Measurements from ENCODE around the gene FGA. TPM values are rescaled to one million over a fixed set of nuclear protein-coding genes. Genes with fewer than 3 reads are reported as not detected.

FGA gene
- total and polyA plus RNA-seq, 9 of the 15 experiments (the other 6 are each of a cell fraction or from before 2014, with no cell fraction given), result 0.04 to 2.5 (median 0.07) TPM; not detected in 5

DNA sequence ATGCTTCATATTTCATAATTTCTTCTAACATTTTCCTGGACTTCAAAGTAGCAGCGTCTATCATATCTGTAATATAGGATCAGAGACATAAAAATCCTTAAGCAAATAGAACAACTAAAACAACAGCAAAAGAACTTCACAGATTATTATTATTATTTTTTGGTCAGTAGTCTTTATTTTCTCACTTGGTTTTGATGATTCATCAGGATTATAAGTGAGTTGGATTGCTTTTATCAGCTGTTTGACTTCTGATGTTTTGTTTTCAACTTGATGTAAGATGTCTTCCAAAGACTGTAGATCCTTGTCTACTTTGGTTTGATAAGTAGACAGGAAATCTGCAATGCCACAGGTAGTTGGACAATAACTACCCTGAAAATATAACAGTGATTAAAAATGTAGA lies 21.3 kb upstream of the FGA start:
- WGBS (ENCODE audit: insufficient coverage, low coverage, missing lambda C conversion rate), result 4% methylated on average over 1 of the region's 1 CpG
- Histone ChIP-seq H3K27ac (ENCODE audit: extremely low read depth, low read depth, low read length) (no peak overlapping the region), H3K79me2 (ENCODE audit: control insufficient read depth, insufficient read depth, low read length) (no peaks in the 10 kb centered on the region), H2AFZ (ENCODE audit: low read depth, low read length) (no peak overlapping the region), H3K9me3 (replicated peaks; ENCODE audit: control insufficient read depth, insufficient read depth, low read depth, low read length) (no peaks in the 10 kb centered on the region), H3K4me1 (replicated peaks in 1 of 2; ENCODE audit: control insufficient read depth in 2 of 2, insufficient read depth in 2 of 2, low read length in 2 of 2) (no peaks in the 10 kb centered on the region), H3K9me1 (ENCODE audit: control insufficient read depth, insufficient read depth, low read length) (no peaks in the 10 kb centered on the region), H3K27me3 (ENCODE audit: control insufficient read depth in 2 of 2, insufficient read depth in 2 of 2, low read length in 2 of 2) (no peaks in the 10 kb centered on the region), H3K4me2 (ENCODE audit: insufficient read depth, low read length) (no peak overlapping the region), H3K9ac (ENCODE audit: insufficient read depth in 1 of 2, low read depth in 2 of 2, low read length in 2 of 2) (no peak overlapping the region), H3K4me3 (no peak overlapping the region), H4K20me1 (replicated peaks; ENCODE audit: control insufficient read depth, insufficient read depth, low read length) (no peaks in the 10 kb centered on the region), H3K36me3 (ENCODE audit: control insufficient read depth, insufficient read depth, low read length) (no peaks in the 10 kb centered on the region)
- in situ Hi-C loops (cut with MboI) (no loop called here), intact Hi-C loops (cut with micrococcal nuclease) (loop anchor here (10.0 kb wide), 1 partner anchor 837 kb away; no protein-coding TSS in a partner anchor)
- POLR2A ChIA-PET, result no interaction called here
- FAIRE-seq (no peak), ATAC-seq (no peak), DNase-seq (ENCODE audit: extremely low read depth in 1 of 4, low spot score in 3 of 4) (no peak)
- TF ChIP-seq RNF2 (IDR thresholded peaks at IDR 0.05) (no peak), C11orf30 (IDR thresholded peaks at IDR 0.05; ENCODE audit: low read depth) (peak; percentile 36; the same call in 1 of the 2 replicates), ZNF212 (CRISPR knock-in tag; IDR thresholded peaks at IDR 0.05) (no peak), MAFG (tag; conservative IDR thresholded peaks at IDR 0.05) (0 out of 2 replicates have a peak, but pooled peaks have one; percentile 5)
- BruUV-seq (replicated peaks), result no TSS peak
- CTCF ChIA-PET (ENCODE audit: low intra/inter-chr PET ratio), result no interaction called here

DNA sequence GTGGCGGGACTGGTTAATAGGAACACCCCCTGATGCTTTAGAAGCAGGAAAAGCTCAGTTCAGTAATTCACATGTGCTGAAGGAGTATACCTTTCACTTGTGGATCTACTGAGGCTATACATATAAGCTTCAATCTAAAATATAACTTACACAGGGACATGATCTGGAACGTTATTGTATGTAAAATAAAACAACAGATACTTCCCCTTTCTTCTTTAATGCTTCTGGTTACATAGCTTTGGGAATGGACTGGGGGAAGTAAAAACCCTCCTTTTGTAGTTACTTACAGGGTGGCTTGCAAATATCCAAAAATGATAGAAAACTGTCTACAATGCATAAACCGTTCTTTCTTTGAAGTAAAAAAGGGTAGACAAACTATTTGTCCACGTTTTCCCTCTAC lies 20.0 kb upstream of the FGA start:
- Histone ChIP-seq H2AFZ (ENCODE audit: low read depth, low read length) (no peak overlapping the region), H3K79me2 (ENCODE audit: control insufficient read depth, insufficient read depth, low read length) (no peaks in the 10 kb centered on the region), H3K27ac (ENCODE audit: extremely low read depth, low read depth, low read length) (no peak overlapping the region), H3K9me1 (ENCODE audit: control insufficient read depth, insufficient read depth, low read length) (no peaks in the 10 kb centered on the region), H3K4me1 (replicated peaks in 1 of 2; ENCODE audit: control insufficient read depth in 2 of 2, insufficient read depth in 2 of 2, low read length in 2 of 2) (no peaks in the 10 kb centered on the region), H4K20me1 (replicated peaks; ENCODE audit: control insufficient read depth, insufficient read depth, low read length) (no peaks in the 10 kb centered on the region), H3K27me3 (ENCODE audit: control insufficient read depth in 2 of 2, insufficient read depth in 2 of 2, low read length in 2 of 2) (no peaks in the 10 kb centered on the region), H3K4me2 (ENCODE audit: insufficient read depth, low read length) (no peak overlapping the region), H3K9me3 (replicated peaks; ENCODE audit: control insufficient read depth, insufficient read depth, low read depth, low read length) (no peaks in the 10 kb centered on the region), H3K36me3 (ENCODE audit: control insufficient read depth, insufficient read depth, low read length) (no peaks in the 10 kb centered on the region), H3K4me3 (no peak overlapping the region), H3K9ac (ENCODE audit: insufficient read depth in 1 of 2, low read depth in 2 of 2, low read length in 2 of 2) (no peak overlapping the region)
- in situ Hi-C loops (cut with MboI) (no loop called here), intact Hi-C loops (cut with micrococcal nuclease) (loop anchor here (10.0 kb wide), 1 partner anchor 836 kb away; no protein-coding TSS in a partner anchor)
- WGBS (ENCODE audit: insufficient coverage, low coverage, missing lambda C conversion rate), result 1% methylated on average over 4 of the region's 4 CpGs
- ChIA-PET POLR2A (no interaction called here), CTCF (ENCODE audit: low intra/inter-chr PET ratio) (no interaction called here)
- BruUV-seq (replicated peaks), result no TSS peak
- TF ChIP-seq TGIF2 (CRISPR knock-in tag; IDR thresholded peaks at IDR 0.05), result no peak
- TF ChIP-seq U2AF2 (optimal IDR thresholded peaks at IDR 0.05; ENCODE audit: low read depth, low read length), result no peak
- TF ChIP-seq ZNF316 (IDR thresholded peaks at IDR 0.05), result peak; percentile 9; the same call in 1 of the 2 replicates
- TF ChIP-seq ZEB2 (IDR thresholded peaks at IDR 0.05), result no peak
- no peak for FAIRE-seq
- no peak for ATAC-seq
- DNase-seq (ENCODE audit: extremely low read depth in 1 of 4, low spot score in 3 of 4), result no peak

Measured in K562 (cell line).